CD4-positive, alpha-beta T cell (primary cell): Measurements from ENCODE around the gene LAMA3. TPM values are rescaled to one million over a fixed set of nuclear protein-coding genes. Genes with fewer than 3 reads are reported as not detected.

ENCODE experiments used
- ATAC-seq: fragments of 200-7000 bp; cut with Tn5 transposase; one replicate; pipeline ENCODE4 v1.10.0; 2022; ENCODE audit warnings: mild to moderate bottlenecking; ENCODE audit not compliant: poor library complexity
- CTCF ChIA-PET: fragments of 350-600 bp; sonication (Branson Sonifier 250); formaldehyde crosslinking; loops from one replicate; lab custom pipeline; 2021; ENCODE audit warnings: antibody characterized with exemption, inconsistent platforms; lab: Charles Lee
- POLR2A ChIA-PET: fragments of 350-600 bp; sonication (Branson Sonifier 250); formaldehyde crosslinking; loops from one replicate; lab custom pipeline; 2021; ENCODE audit warnings: antibody characterized with exemption, inconsistent platforms; lab: Charles Lee
- DNase-seq, 14 experiments: peaks; one replicate each; pipeline ENCODE4 v3.0.0-alpha.2; 2013 to 2020; ENCODE audit warnings: mixed read lengths in 2 of 14
- H3K27ac ChIP-seq, 2 donors: one replicate each; pipeline versions ENCODE4 v1.5.1 to v1.7.0; 2013; ENCODE audit warnings: low read length in 2 of 2, low read depth in 1 of 2, mild to moderate bottlenecking in 1 of 2
- H3K27me3 ChIP-seq, 2 experiments: 1 replicate in 1 of 2; 2 replicates in 1 of 2; pipeline versions ENCODE4 v1.6.1 to v1.7.0; 2013; ENCODE audit warnings: low read length in 2 of 2, control low read depth in 1 of 2, mild to moderate bottlenecking in 1 of 2, moderate library complexity in 1 of 2; ENCODE audit not compliant: insufficient read depth in 2 of 2, control insufficient read depth in 1 of 2
- H3K36me3 ChIP-seq: one replicate; pipeline ENCODE4 v1.6.1; 2013; ENCODE audit warnings: low read length, control low read depth; ENCODE audit not compliant: insufficient read depth
- H3K4me1 ChIP-seq: one replicate; pipeline ENCODE4 v1.6.1; 2013; ENCODE audit warnings: low read length, control low read depth; ENCODE audit not compliant: insufficient read depth
- H3K4me3 ChIP-seq: one replicate; pipeline ENCODE4 v1.5.1; 2013; ENCODE audit warnings: mild to moderate bottlenecking, low read length, moderate library complexity
- H3K9me3 ChIP-seq, 2 experiments: 1 replicate in 1 of 2; 2 replicates in 1 of 2; pipeline versions ENCODE4 v1.6.1 to v1.7.0; 2013; ENCODE audit warnings: low read length in 2 of 2, mild to moderate bottlenecking in 2 of 2, control low read depth in 1 of 2, moderate library complexity in 1 of 2; ENCODE audit not compliant: control insufficient read depth in 1 of 2, insufficient read depth in 1 of 2
- H3K27ac Mint-ChIP-seq: one replicate; pipeline ENCODE4 v1.8.0; 2020; ENCODE audit warnings: mixed read lengths
- H3K27me3 Mint-ChIP-seq: one replicate; pipeline ENCODE4 v1.8.0; 2021; ENCODE audit warnings: mixed read lengths
- H3K36me3 Mint-ChIP-seq: one replicate; pipeline ENCODE4 v1.8.0; 2021; ENCODE audit warnings: low read depth, mixed read lengths
- H3K4me1 Mint-ChIP-seq: one replicate; pipeline ENCODE4 v1.8.0; 2021; ENCODE audit warnings: low read depth, mixed read lengths
- H3K4me3 Mint-ChIP-seq: one replicate; pipeline ENCODE4 v1.8.0; 2020; ENCODE audit warnings: mild to moderate bottlenecking, mixed read lengths
- H3K9me3 Mint-ChIP-seq: one replicate; pipeline ENCODE4 v1.8.0; 2020; ENCODE audit warnings: mixed read lengths
- intact Hi-C, 2 experiments: fragments of 100-400 bp; cut with DNase I in 1 of 2; cut with micrococcal nuclease in 1 of 2; formaldehyde crosslinking; loops; one replicate each; pipeline versions ENCODE4 v1.15.1 to v1.9.0; 2023 to 2025; cut with DNase I, micrococcal nuclease
- total RNA-seq, 174 experiments: library from RNA in 2 of 174; stranded (reverse) in 2 of 174; gene quantifications; one replicate each; pipeline ENCODE4 v1.2.3 and lab custom pipeline; 2021 to 2026
- TF ChIP-seq, protein P1 (sequence below): fragments of 200-600 bp; IDR thresholded peaks from one replicate; pipeline ENCODE4 v1.8.0; 2022; ENCODE audit warnings: antibody characterized with exemption, mild to moderate bottlenecking

The LAMA3 gene
- total RNA-seq, 2 experiments from 2014 or later = 0.19 TPM; not detected in 1

DNA sequence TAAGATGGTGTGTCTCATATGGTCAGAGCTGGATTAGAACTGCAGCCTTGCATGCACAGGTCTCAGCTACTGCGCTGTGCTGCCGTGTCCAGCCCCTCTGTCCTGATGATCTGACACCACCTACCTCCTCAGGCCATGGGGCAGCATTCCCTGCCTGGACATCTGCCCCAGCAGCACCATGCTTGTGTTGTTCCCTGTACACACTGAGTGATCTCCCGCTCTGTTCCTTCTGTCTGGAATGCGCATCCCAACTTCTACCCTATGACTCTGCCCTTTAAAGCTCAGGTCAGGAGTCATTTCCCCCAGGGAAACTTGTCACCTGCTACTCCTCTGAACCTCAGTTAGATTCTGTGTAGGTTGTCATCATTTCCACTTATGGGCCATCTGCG is 167.9 kb downstream of the LAMA3 start:
- no peaks in the 10 kb centered on the region for H3K9me3 ChIP-seq
- no peaks in the 10 kb centered on the region for H3K36me3 ChIP-seq
- CTCF ChIA-PET = no interaction called here
- peaks cover 1% of the 10 kb centered on the region for H3K4me1 ChIP-seq
- ATAC-seq = no peak
- H3K27me3 Mint-ChIP-seq = no peaks in the 10 kb centered on the region
- H3K27ac Mint-ChIP-seq = no peak overlapping the region
- H3K4me3 Mint-ChIP-seq = no peak overlapping the region
- no peaks in the 10 kb centered on the region for H3K36me3 Mint-ChIP-seq
- no peak for DNase-seq
- no peak overlapping the region for H3K27ac ChIP-seq
- H3K4me1 Mint-ChIP-seq = peaks cover 22% of the 10 kb centered on the region
- POLR2A ChIA-PET = no interaction called here
- H3K27me3 ChIP-seq = no peaks in the 10 kb centered on the region
- H3K4me3 ChIP-seq = no peak overlapping the region
- no peaks in the 10 kb centered on the region for H3K9me3 Mint-ChIP-seq
- intact Hi-C loops = loop anchor here in 1 of 2 experiments (5.0 kb wide), 1 partner anchor 35 kb away; no protein-coding TSS in a partner anchor
- TF ChIP-seq, protein P1, sequence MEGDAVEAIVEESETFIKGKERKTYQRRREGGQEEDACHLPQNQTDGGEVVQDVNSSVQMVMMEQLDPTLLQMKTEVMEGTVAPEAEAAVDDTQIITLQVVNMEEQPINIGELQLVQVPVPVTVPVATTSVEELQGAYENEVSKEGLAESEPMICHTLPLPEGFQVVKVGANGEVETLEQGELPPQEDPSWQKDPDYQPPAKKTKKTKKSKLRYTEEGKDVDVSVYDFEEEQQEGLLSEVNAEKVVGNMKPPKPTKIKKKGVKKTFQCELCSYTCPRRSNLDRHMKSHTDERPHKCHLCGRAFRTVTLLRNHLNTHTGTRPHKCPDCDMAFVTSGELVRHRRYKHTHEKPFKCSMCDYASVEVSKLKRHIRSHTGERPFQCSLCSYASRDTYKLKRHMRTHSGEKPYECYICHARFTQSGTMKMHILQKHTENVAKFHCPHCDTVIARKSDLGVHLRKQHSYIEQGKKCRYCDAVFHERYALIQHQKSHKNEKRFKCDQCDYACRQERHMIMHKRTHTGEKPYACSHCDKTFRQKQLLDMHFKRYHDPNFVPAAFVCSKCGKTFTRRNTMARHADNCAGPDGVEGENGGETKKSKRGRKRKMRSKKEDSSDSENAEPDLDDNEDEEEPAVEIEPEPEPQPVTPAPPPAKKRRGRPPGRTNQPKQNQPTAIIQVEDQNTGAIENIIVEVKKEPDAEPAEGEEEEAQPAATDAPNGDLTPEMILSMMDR = no peak

DNA sequence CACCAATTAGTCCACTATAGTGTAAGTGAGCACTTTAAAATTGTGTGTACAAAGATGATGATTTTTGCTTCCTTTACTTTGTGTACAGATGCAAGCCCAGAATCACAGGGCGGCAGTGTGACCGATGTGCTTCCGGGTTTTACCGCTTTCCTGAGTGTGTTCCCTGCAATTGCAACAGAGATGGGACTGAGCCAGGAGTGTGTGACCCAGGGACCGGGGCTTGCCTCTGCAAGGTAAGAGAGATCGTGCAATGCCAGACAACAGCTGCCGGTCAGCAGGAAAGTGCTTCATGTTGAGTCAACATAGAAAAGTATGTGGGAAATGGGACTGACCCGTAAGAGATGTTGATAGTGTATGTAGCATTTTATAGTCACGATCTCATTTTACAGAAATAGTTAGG is 168.5 kb downstream of the LAMA3 start:
- ATAC-seq (no peak), DNase-seq (no peak)
- TF ChIP-seq, protein P1 = no peak
- H3K27me3 ChIP-seq = no peaks in the 10 kb centered on the region
- no peak overlapping the region for H3K27ac ChIP-seq
- H3K36me3 ChIP-seq = no peaks in the 10 kb centered on the region
- no peaks in the 10 kb centered on the region for H3K9me3 ChIP-seq
- peaks cover 6% of the 10 kb centered on the region for H3K4me1 ChIP-seq
- H3K4me1 Mint-ChIP-seq = peaks cover 22% of the 10 kb centered on the region
- H3K36me3 Mint-ChIP-seq = no peaks in the 10 kb centered on the region
- H3K4me3 Mint-ChIP-seq = no peak overlapping the region
- intact Hi-C loops = loop anchor here in 1 of 2 experiments (5.0 kb wide), 1 partner anchor 35 kb away; no protein-coding TSS in a partner anchor
- no peak overlapping the region for H3K27ac Mint-ChIP-seq
- no peaks in the 10 kb centered on the region for H3K27me3 Mint-ChIP-seq
- H3K4me3 ChIP-seq = no peak overlapping the region
- POLR2A ChIA-PET = no interaction called here
- CTCF ChIA-PET = interaction anchor here (0.8 kb wide), 1 partner anchor 60 kb away, joined by 4 read pairs; no protein-coding TSS in a partner anchor
- no peaks in the 10 kb centered on the region for H3K9me3 Mint-ChIP-seq

DNA sequence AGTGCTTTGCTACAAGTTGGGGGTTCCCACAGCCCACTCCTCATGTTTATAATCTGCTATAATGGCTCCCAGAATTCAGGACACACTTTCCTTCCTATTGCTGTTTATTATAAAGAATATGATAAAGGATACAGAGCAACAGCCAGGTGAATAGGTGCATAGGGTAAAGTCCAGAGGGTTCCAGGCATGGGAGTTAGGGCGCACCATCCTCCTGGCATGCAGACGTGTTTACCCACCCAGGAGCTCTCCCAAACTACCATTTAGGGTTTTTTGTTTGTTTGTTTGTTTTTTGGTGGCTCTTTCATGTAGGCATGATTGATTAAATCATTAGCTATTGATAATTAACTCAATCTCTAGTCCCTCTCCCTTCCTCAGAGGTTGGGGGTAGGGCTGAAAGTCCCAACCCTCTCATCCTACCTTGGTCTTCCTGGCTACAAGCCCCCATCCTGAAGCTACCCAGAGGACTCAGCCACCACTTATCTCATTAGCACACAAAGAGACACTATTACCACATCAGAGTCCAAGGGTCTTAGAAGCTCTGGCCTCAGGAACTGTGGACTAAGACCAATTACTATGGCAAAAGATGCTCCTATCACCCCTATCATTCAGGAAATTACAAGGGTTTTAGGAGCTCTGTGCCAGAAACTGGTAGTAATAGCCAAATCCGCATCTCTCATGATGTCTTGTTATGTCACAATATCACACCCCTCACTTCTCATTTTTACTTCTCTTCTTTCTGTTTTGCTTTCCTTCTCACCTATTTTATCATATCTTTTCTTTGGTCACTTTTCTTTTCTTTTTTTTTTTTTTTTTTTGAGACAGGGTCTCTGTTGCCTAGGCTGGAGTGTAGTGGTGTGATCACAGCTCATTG is 170.4 kb downstream of the LAMA3 start:
- H3K36me3 Mint-ChIP-seq = no peaks in the 10 kb centered on the region
- Histone ChIP-seq H3K9me3 (no peaks in the 10 kb centered on the region), H3K27ac (no peak overlapping the region), H3K4me3 (no peak overlapping the region), H3K27me3 (no peaks in the 10 kb centered on the region), H3K36me3 (no peaks in the 10 kb centered on the region), H3K4me1 (peaks cover 13% of the 10 kb centered on the region)
- peaks cover 31% of the 10 kb centered on the region for H3K4me1 Mint-ChIP-seq
- TF ChIP-seq, protein P1 = no peak
- ATAC-seq (no peak), DNase-seq (no peak)
- intact Hi-C loops = loop anchor here in 1 of 2 experiments (5.0 kb wide), 1 partner anchor 33 kb away; no protein-coding TSS in a partner anchor
- no peak overlapping the region for H3K4me3 Mint-ChIP-seq
- peaks cover 4% of the 10 kb centered on the region for H3K9me3 Mint-ChIP-seq
- POLR2A ChIA-PET = interaction anchor here (1.3 kb wide), 1 partner anchor 11 kb away, joined by 3 read pairs; no protein-coding TSS in a partner anchor
- CTCF ChIA-PET = interaction anchor here (0.7 kb wide), 1 partner anchor 32 kb away, joined by 3 read pairs; no protein-coding TSS in a partner anchor
- H3K27ac Mint-ChIP-seq = no peak overlapping the region
- H3K27me3 Mint-ChIP-seq = no peaks in the 10 kb centered on the region
